C4-2B (cell line): Measurements from ENCODE around the gene SLC49A3.

ENCODE experiments used
- H3K27ac ChIP-seq: fragments of 450-650 bp; 2 replicates; pipeline ENCODE4 v1.5.1; 2017
- CTCF ChIP-seq: fragments of 450-650 bp; conservative IDR thresholded peaks from 2 replicates; pipeline ENCODE4 v1.5.1; 2017; ENCODE audit warnings: mild to moderate bottlenecking
- ZFX ChIP-seq: fragments of 450-650 bp; IDR thresholded peaks from 2 replicates; pipeline ENCODE4 v1.6.1; 2017

The SLC49A3 gene

DNA sequence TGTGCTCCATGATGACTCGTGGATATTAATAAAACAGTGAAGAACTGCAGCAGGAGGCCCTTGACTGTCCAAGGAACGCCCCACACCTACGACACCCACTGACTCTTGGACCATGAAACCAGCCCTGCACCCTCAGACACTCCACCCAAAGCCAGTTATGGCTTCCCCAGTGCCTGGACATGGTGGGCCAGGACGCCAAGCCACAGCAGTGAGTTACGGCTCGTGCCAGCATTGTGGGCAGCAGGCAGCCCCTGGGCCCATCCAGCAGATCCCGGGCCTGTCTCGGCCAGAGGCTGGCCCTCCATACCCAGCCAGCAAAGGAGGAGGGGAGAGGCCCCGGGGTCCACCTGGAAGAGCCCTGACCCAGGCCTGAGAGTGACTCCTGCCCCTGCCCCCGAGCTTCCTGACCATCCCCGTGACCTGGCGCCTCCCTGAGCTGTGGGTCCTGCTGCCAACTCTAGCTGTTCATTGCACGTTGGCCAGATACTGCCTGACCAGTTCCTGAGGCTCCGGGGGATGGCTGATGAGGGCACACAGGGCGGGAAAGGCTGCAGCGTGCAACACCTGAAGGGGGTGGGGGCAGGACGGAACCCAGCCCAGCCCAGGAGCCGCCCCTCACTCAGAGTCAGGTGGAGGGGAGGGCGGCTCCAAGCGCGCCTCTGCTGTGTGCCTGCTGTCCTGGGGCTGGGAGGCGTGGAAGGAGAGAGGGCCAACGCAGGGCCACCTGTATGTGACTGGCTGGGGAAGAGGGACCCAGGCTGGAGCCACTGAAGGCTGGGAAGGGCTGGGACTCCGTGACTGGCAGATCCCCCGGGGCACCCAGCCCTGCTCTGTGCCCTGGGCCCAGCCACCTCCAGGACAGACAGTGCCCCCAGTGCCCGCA lies 739 bp downstream of the SLC49A3 start:
- H3K27ac ChIP-seq = peak overlapping the region; percentile 99
- no peak for TF ChIP-seq CTCF
- TF ChIP-seq ZFX = no peak

- peak overlapping the region; percentile 99 for H3K27ac ChIP-seq
Observed at GRCh38 chr4:687048-687970, 1.6 kb downstream of the SLC49A3 start.

GRCh38 chr4:686413-687040 lies 2.4 kb downstream of the SLC49A3 start:
- no peak for TF ChIP-seq ZFX
- no peak for TF ChIP-seq CTCF
- H3K27ac ChIP-seq = peak overlapping the region; percentile 99

More at GRCh38 chr4:687048-687970, 1.6 kb downstream of the SLC49A3 start:
- TF ChIP-seq CTCF (no peak), ZFX (peak; percentile 60; the same call in 1 of the 2 replicates)

GRCh38 chr4:685679-686412 lies 3.1 kb downstream of the SLC49A3 start:
- H3K27ac ChIP-seq = peak overlapping the region; percentile 99

GRCh38 chr4:684623-685327 lies 4.2 kb downstream of the SLC49A3 start:
- TF ChIP-seq ZFX = no peak
- TF ChIP-seq CTCF = no peak
- no peak overlapping the region for H3K27ac ChIP-seq

More at GRCh38 chr4:685679-686412, 3.1 kb downstream of the SLC49A3 start:
- TF ChIP-seq CTCF = no peak
- TF ChIP-seq ZFX = no peak

DNA sequence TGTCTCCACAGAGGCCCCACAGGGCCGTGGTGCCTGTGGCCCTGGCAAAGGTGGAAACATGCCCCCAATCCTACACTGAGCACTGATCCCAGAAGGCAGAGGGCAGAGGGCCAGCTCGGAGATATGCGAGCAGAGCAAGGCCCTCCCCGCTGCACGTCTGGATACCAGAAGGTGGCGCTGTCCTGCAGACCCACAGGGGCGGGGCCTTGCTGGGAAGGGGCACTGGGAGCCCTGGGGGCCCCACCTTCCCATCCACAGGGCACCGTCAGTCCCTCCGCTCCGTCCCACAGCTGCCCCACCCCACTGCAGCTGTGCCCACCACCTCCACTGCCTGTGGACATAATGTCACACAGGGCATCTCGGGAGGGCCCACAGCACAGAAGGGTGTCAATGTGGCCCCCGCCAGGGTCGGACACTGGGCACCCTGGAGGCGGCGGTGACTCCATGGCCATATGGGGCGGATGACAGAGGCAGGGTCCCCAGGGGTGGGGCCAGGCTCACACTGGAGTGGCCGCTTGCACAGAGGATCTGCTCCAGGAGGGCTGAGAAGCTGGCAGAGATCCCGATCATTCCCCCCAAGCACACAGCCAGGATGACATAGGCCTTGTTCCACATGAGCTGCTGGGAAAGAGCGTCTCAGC lies 4.8 kb downstream of the SLC49A3 start:
- H3K27ac ChIP-seq = no peak overlapping the region
- peak; percentile 82 for TF ChIP-seq CTCF
- no peak for TF ChIP-seq ZFX
